Mucosa of rectum (tissue), 2 donors: Measurements from ENCODE around the gene KAT7.
"Not testable (repeated sequence)": the region's sequence is repeated elsewhere in the genome, so short reads cannot be mapped to it uniquely, and the experiment has no call there.

Source experiments
- H3K27ac ChIP-seq, 2 donors: one replicate each; pipeline ENCODE4 v1.7.0; 2013; ENCODE audit warnings: inconsistent platforms in 2 of 2, low read depth in 2 of 2, low read length in 2 of 2
- H3K27me3 ChIP-seq, 2 donors: one replicate each; pipeline ENCODE4 v1.7.0; 2013; ENCODE audit warnings: low read length in 2 of 2; ENCODE audit not compliant: control insufficient read depth in 2 of 2, insufficient read depth in 2 of 2
- H3K36me3 ChIP-seq, 2 donors: one replicate each; pipeline ENCODE4 v1.7.0; 2013; ENCODE audit warnings: low read length in 2 of 2; ENCODE audit not compliant: control insufficient read depth in 2 of 2, insufficient read depth in 2 of 2
- H3K4me1 ChIP-seq, 2 donors: one replicate each; pipeline ENCODE4 v1.7.0; 2013; ENCODE audit warnings: low read length in 2 of 2, mild to moderate bottlenecking in 1 of 2; ENCODE audit not compliant: control insufficient read depth in 2 of 2, insufficient read depth in 2 of 2
- H3K4me3 ChIP-seq, 2 donors: one replicate each; pipeline ENCODE4 v1.7.0; 2013; ENCODE audit warnings: low read length in 2 of 2
- H3K9ac ChIP-seq, 2 donors: one replicate each; pipeline ENCODE4 v1.7.0; 2013; ENCODE audit warnings: low read length in 2 of 2, low read depth in 1 of 2, mild to moderate bottlenecking in 1 of 2
- H3K9me3 ChIP-seq, 2 donors: one replicate each; pipeline ENCODE4 v1.7.0; 2013; ENCODE audit warnings: low read length in 2 of 2; ENCODE audit not compliant: control insufficient read depth in 2 of 2
- donor health status: healthy.
- donor health status: Normal muscosa, but diverticular disease.

The KAT7 gene

DNA sequence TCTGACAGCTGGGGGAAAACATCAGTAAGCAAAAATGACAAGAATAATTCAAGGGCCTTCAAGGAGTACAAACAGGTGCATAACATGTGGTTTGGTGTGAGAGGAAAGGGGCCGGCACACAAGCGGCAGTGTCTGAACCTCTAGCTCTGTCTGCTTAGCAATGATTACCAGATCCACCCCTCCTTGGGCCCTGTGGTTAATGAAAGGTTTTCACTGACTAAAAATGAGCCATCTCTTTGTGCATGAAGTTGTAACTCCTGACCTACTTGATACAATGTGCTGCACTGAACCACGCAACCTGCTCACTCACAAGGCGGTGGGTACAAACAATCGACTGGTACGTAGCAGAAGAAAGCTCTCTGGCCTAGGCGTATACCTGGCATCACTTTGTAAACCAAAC is 39.7 kb upstream of the KAT7 start:
- H3K4me1 ChIP-seq = peaks cover 2 to 6% of the 10 kb centered on the region in 2 donors
- H3K27me3 ChIP-seq = no peaks in the 10 kb centered on the region
- H3K36me3 ChIP-seq = no peaks in the 10 kb centered on the region
- H3K9ac ChIP-seq = no peak overlapping the region
- H3K4me3 ChIP-seq = no peak overlapping the region
- no peaks in the 10 kb centered on the region for H3K9me3 ChIP-seq
- peak overlapping the region; percentile 60 to 80 for H3K27ac ChIP-seq

DNA sequence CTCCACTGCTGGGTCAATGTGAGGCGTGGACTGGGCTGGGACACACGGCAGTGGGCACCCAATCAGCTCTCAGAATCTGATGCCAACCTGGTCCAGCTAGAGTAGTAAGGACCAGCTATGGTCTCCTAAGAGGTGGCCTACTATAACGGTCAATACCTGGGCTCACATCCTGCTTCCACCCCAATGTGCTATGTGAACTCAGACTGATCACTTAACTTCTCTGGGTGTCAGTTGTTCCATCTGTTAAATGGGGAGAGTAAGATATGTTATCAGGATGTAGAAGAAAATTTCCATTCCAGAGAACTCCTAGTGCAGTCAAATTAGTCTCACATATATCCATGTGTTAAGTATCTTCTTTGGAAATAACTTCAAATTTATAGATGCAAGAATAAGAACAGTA is 38.8 kb upstream of the KAT7 start:
- H3K27ac ChIP-seq = peak overlapping the region in 1 of 2 donors; percentile 1
- no peaks in the 10 kb centered on the region for H3K9me3 ChIP-seq
- H3K9ac ChIP-seq = no peak overlapping the region
- no peaks in the 10 kb centered on the region for H3K27me3 ChIP-seq
- peaks cover 2 to 6% of the 10 kb centered on the region in 2 donors for H3K4me1 ChIP-seq
- H3K4me3 ChIP-seq = no peak overlapping the region
- H3K36me3 ChIP-seq = no peaks in the 10 kb centered on the region

DNA sequence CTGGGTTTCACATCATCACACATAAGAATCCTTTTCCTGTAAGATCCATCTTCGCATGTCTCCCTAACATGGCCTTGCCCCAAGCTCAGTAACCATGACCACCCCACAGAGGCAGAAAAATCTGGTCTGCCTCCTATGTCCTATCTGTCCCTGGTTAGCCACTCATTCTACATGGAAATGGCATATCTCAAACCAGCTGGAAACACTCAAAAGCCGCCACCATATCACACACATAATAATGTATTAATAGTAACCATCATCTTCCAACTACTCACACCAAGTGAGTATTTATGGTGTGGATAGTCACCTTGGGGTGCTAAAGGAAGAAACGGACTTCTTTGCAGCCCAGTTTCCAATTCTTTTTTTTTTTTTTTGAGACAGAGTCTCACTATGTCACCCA is 36.0 kb upstream of the KAT7 start:
- no peak overlapping the region for H3K9ac ChIP-seq
- peaks cover 2 to 4% of the 10 kb centered on the region in 2 donors for H3K4me1 ChIP-seq
- no peaks in the 10 kb centered on the region for H3K27me3 ChIP-seq
- H3K4me3 ChIP-seq = no peak overlapping the region
- no peak overlapping the region for H3K27ac ChIP-seq
- no peaks in the 10 kb centered on the region for H3K9me3 ChIP-seq
- no peaks in the 10 kb centered on the region for H3K36me3 ChIP-seq

DNA sequence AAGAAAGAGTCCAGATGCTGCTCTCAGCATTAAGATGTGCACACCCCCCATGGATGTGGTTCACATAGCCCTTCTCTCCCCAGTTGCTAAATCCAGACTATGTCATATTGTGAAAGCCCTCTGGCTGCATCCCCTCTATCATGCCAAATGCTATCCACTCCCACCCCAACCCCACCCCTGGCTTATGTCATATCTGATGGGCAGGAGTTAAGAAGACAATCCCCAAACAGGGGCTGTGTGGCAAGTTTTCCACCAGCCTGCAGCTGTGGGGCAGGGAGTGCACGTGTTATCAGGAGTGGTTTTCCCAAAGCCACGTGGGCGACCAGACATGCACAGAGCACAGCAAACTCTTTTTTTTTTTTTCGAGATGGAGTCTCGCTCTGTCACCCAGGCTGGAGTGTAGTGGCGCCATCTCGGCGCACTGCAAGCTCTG is 34.5 kb upstream of the KAT7 start:
- H3K27ac ChIP-seq = no peak overlapping the region
- no peak overlapping the region for H3K4me3 ChIP-seq
- no peak overlapping the region for H3K9ac ChIP-seq

DNA sequence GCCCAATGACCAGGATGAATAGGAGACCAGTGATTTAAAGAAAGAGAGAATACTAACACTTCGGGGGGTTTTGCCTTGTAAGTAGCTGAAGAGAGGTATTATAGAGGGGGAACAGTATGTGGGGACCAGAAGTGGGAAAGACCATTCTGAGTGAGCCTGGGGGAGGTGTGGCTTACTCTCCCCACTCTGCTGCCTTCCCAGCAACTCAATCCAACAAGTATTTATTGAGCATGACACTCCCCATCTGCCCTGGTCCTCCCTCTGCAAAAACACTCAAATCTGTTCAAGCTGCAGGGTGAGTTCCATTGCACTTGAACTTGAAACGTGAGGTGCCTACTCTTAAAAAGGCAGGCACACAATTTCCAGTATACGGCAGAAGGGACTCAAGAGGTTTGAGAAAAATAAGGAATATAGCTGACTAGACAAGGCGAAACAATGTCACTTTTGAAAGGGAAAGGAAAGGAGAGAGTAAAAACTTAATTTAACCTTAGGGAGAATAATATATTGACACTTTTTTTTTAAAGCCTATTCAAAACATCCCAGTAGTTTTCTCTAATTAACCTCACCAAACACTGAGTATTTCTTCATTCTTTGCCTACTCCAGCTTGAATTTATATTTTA is 32.7 kb upstream of the KAT7 start:
- Histone ChIP-seq H3K27ac (no peak overlapping the region), H3K9me3 (no peaks in the 10 kb centered on the region), H3K4me3 (no peak overlapping the region)

More for the DNA sequence above, 34.5 kb upstream of the KAT7 start:
- H3K27me3 ChIP-seq = no peaks in the 10 kb centered on the region
- no peaks in the 10 kb centered on the region for H3K36me3 ChIP-seq
- peaks cover 2% of the 10 kb centered on the region in 2 donors for H3K4me1 ChIP-seq
- H3K9me3 ChIP-seq = no peaks in the 10 kb centered on the region

DNA sequence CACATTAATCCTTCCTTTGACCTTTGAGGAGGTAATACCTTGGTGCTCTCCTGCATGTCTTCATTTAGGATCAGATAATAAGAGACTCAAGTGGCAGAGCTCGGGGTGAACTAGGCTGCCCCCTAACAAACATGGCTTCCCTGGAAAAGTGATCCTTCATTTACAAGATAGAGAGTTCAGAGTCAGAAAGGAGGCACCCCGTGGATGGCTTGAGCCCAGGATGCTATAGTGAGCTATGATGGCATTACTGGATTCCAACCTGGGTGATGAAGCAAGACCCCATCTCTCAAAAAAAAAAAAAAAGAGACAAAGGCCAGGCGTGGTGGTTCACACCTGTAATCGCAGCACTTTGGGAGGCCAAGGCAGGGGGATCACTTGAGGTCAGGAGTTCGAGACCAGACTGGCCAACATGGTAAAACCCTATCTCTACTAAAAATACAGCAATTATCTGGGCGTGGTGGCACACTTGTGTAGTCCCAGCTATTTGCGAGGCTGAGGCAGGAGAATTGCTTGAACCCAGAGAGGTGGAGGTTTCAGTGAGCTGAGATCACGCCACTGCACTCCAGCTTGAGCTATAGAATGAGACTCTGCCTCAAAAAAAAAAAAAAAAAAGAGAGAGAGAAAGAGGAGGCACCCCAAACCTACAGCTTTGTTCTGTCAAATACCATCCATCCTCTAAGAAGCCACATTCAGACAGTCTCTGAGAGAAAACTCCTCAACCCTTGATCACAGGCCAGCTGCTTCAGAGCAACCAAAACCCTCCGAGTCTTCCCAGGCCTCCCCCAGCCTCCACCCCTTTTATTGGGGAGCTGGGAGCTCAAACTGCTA is 31.9 kb upstream of the KAT7 start:
- Histone ChIP-seq H3K9me3 (no peaks in the 10 kb centered on the region), H3K9ac (no peak overlapping the region), H3K27me3 (no peaks in the 10 kb centered on the region), H3K4me3 (no peak overlapping the region), H3K4me1 (peaks cover 0 to 2% of the 10 kb centered on the region in 2 donors), H3K27ac (no peak overlapping the region), H3K36me3 (no peaks in the 10 kb centered on the region)

More for the DNA sequence above, 32.7 kb upstream of the KAT7 start:
- Histone ChIP-seq H3K4me1 (peaks cover 0 to 2% of the 10 kb centered on the region in 2 donors), H3K27me3 (no peaks in the 10 kb centered on the region), H3K9ac (no peak overlapping the region), H3K36me3 (no peaks in the 10 kb centered on the region)

DNA sequence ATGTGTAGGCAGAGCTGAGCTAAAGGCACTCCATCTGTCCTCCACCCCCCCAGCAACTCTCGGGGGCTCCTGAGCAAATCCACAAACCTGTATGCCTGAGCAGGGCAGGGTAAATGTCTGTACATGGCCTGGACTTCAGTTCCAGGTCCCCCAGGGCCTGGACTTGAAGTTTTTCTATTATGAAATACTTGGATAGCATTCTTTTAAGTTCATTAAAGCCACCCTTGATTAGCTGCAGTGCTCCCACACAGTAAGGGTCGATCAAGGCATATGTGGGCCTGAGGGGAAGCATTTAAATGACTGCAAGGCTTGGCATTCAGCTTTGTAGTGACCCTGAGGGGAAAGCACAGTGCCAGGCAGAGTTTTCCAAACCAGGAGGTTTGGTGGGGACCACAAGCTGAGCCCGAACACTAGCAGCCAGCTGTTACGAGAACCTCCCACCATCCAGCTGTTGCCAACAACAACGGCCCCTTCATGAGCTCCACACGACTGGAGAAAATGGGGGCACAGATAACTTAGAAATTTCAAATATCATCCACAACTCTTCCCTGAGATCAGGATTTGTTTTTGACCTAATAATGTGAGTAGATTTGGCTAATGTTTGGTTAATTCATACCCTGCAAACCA is 31.2 kb upstream of the KAT7 start:
- no peaks in the 10 kb centered on the region for H3K27me3 ChIP-seq
- H3K9me3 ChIP-seq = no peaks in the 10 kb centered on the region
- H3K36me3 ChIP-seq = no peaks in the 10 kb centered on the region
- no peak overlapping the region for H3K4me3 ChIP-seq
- H3K9ac ChIP-seq = no peak overlapping the region
- H3K27ac ChIP-seq = no peak overlapping the region
- H3K4me1 ChIP-seq = peaks cover 2% of the 10 kb centered on the region in 2 donors

DNA sequence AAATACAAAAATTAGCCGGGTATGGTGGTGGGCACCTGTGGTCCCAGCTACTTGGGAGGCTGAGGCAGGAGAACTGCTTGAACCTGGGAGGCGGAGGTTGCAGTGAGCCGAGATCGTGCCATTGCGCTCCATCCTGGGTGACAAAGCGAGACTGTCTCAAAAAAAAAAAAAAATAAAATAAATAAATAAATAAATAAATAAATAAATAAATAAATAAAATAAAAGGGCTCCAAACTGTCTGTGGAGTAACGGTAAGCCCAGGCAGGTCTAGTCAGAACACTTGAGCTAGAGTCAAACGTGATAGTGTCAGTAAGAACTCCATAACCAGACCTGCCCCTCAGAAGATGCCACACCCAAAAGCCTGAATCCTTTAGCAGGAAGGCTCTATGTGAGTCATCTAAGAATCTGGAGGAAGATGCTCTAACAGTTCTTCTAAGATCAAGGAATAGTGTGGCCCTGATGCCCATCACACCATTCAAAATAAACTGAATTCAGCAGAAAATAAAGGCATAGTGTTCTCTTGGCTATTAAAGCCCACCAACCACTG is 29.9 kb upstream of the KAT7 start:
- not testable (repeated sequence) for H3K27ac ChIP-seq, H3K4me1 ChIP-seq, H3K9ac ChIP-seq

DNA sequence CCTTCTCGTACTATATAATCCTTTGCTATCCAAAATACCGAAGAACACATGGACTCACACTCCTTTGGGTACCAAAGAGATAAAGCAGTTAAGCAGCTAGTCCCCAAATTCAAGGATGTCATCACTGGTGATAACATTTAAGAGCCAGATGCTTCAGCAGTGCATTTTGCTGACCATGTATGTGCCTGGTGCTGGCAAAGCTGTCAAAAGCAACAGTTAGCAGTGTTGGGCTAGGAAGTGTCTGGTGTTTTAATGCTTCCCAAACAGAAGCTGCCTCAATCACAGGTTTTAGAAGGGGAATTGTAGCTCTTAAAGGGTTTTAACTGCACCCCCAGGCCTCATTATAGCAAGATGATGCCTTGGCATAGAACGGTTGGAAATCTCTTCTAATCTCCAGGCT is 29.3 kb upstream of the KAT7 start:
- Histone ChIP-seq H3K4me3 (no peak overlapping the region), H3K4me1 (peaks cover 5 to 8% of the 10 kb centered on the region in 2 donors), H3K36me3 (no peaks in the 10 kb centered on the region), H3K9me3 (no peaks in the 10 kb centered on the region), H3K27me3 (no peaks in the 10 kb centered on the region), H3K27ac (no peak overlapping the region), H3K9ac (no peak overlapping the region)

More for the DNA sequence above, 29.9 kb upstream of the KAT7 start:
- H3K36me3 ChIP-seq, H3K4me3 ChIP-seq, H3K9me3 ChIP-seq, H3K27me3 ChIP-seq: not testable (repeated sequence)

DNA sequence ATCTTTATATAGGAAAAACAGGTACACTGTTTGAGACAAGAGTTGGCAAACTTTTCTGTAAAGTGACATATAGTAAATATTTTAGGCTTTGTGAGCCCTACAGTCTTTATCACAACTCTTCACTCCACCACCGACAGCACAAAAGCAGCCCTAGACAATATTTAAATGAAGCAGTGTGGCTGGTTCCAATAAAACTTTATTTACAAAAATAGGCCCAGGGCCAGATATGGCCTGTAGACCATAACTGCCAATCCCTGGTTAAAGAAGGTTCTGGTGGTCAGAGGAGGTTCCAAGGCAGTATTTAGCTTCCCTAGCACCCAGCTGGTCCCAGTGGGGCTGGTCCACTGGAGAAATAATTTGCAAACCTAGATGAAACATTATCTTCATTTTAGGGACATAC is 28.2 kb upstream of the KAT7 start:
- H3K27ac ChIP-seq = no peak overlapping the region

More for the DNA sequence above, 28.2 kb upstream of the KAT7 start:
- Histone ChIP-seq H3K36me3 (no peaks in the 10 kb centered on the region), H3K4me3 (no peak overlapping the region), H3K9ac (no peak overlapping the region), H3K27me3 (no peaks in the 10 kb centered on the region), H3K4me1 (peaks cover 5 to 12% of the 10 kb centered on the region in 2 donors), H3K9me3 (no peaks in the 10 kb centered on the region)
